ENCODE measurements around the gene ZNF787.

Gene ZNF787

DNA sequence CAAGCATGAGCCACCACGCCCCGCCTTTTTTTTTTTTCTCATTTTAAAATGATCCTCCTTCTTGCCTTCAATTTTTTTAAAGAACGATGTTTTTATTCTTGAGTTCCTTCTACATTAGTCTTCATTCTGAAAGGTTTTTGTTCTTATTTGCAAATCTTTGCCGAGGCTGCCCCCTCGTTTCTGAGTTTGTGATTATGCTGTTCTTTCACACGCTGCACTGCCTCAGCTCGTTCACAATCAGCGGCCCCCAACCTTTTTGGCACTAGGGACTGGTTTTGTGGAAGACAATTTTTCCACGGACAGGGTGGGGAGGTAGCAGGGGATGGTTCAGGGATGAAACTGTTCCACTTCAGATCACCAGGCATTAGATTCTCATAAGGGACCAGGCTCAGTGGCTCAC is 26.6 kb downstream of the ZNF787 start:
- no peak for DNase-seq (ENCODE audit: low read depth)
- TF ChIP-seq, protein P1, sequence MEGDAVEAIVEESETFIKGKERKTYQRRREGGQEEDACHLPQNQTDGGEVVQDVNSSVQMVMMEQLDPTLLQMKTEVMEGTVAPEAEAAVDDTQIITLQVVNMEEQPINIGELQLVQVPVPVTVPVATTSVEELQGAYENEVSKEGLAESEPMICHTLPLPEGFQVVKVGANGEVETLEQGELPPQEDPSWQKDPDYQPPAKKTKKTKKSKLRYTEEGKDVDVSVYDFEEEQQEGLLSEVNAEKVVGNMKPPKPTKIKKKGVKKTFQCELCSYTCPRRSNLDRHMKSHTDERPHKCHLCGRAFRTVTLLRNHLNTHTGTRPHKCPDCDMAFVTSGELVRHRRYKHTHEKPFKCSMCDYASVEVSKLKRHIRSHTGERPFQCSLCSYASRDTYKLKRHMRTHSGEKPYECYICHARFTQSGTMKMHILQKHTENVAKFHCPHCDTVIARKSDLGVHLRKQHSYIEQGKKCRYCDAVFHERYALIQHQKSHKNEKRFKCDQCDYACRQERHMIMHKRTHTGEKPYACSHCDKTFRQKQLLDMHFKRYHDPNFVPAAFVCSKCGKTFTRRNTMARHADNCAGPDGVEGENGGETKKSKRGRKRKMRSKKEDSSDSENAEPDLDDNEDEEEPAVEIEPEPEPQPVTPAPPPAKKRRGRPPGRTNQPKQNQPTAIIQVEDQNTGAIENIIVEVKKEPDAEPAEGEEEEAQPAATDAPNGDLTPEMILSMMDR (IDR thresholded peaks at IDR 0.05; ENCODE audit: low read depth, low read length, missing control alignments) = no peak
- no peak overlapping the region for H3K4me3 ChIP-seq (ENCODE audit: low read depth, low read length)

DNA sequence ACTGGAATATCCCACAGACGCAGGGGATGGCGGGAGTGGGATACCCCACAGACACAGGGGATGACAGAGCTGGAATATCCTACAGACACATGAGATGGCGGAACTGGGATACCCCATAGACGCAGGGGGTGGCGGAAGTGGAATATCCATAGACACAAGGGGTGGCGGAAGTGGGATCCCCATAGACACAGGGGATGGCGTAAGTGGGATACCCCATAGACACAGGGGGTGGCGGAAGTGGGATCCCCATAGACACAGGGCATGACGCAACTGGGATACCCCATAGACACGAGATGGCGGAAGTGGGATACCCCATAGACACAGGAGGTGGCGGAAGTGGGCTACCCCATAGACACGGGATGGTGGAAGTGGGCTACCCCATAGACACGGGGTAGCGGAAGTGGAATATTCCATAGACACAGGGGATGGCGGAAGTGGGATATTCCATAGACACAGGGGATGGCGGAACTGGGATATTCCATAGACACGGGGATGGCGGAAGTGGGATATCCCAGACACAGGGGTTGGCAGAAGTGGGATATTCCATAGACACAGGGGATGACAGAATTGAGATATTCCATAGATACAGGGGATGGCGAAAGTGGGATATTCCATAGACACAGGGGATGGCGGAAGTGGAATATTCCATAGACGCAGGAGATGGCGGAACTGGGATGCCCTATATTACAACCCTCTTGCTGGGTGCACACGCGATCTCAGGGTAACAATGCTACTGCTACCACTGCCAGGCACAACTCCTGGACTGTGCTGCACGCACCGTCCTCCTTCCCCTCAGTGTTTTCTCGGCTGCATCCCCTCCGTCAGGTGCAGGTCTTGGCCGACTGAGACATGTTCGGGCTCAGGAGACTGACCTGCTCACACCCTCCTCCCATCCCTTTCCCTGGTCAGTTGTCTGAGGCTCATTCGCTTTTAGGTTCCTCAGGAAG is 28.1 kb downstream of the ZNF787 start:
- no peak overlapping the region for H3K4me3 ChIP-seq (ENCODE audit: low read depth, low read length)
- TF ChIP-seq, protein P1 (IDR thresholded peaks at IDR 0.05; ENCODE audit: low read depth, low read length, missing control alignments) = no peak
- no peak for DNase-seq (ENCODE audit: low read depth)

DNA sequence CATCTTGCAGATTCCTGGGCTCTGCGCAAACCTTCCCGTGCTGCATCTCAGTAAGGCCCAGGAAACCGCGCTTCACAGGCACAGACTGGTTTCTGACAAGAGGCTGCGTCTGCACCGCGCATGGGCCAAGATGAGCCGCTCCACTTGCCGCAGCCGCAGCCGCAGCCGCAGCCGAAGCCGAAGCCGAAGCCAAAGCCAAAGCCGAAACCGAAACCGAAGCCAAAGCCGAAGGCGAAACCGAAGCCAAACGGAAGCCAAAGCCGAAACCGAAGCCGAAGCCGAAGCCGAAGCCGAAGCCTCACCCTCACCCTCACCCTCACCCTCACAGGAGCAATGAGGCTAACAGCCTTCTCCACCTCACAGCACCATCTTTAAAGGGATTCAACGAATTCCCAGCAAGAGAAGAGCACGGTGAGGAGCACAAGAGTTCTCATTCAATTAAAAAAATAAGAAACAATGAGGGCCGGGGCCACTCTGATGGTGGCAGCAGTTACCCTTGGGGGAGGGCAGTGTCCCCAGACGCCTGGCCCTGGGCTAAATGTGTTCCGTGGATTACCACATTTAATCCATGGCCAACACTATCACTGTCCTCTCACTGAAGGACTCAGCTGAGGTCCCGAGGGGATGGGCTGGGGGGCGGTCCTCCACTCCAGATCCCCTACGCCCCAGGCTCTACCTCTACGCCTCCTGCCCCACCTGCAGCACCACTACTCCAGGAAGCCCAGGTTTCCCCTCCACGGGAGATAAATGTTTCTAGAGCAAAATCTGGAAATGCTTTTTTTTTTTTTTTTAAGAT is 29.1 kb downstream of the ZNF787 start:
- TF ChIP-seq, protein P1 (IDR thresholded peaks at IDR 0.05; ENCODE audit: low read depth, low read length, missing control alignments) = no peak
- DNase-seq (ENCODE audit: low read depth) = no peak
- no peak overlapping the region for H3K4me3 ChIP-seq (ENCODE audit: low read depth, low read length)

DNA sequence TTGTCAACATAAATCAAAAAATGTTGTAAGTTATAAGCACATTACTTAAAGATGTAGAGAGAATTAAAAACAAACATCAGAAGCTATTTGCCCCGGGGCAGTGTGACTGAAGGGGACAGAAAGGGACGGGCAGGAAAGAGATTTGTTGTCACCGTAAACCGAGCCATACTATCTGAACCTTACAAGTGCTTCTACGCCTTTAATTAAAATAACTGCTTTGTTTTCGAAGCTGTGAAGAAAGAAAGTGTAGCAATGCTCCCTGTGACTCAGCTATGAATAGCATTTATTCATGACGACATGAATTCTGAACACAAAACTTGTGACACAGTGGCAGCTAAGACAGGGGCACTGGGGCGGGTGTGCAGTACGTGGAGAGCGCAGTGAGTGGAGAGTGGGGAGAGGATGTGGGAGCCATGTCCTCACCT is 30.0 kb downstream of the ZNF787 start:
- H3K4me3 ChIP-seq (ENCODE audit: low read depth, low read length) = no peak overlapping the region
- DNase-seq (ENCODE audit: low read depth) = no peak
- TF ChIP-seq, protein P1 (IDR thresholded peaks at IDR 0.05; ENCODE audit: low read depth, low read length, missing control alignments) = no peak

DNA sequence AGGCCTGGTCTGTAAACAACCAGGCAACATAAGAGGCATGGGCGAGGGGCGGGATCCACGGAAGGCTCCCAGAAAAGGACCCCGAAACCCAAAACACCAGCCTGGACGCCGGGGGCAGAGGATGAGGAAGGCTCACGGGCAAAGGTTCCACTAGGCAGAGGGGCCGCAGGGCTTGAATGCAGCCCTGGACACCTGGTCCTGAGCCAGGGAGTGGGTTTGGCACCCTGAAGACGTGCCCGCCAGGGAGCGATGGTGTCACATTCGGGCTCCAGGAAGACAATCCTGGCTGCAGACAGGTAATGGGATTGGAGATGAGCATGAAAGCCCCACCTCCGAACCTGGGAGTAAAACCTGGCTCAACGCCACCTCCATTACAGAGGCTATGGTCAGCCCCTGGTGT is 31.8 kb downstream of the ZNF787 start:
- TF ChIP-seq, protein P1 (IDR thresholded peaks at IDR 0.05; ENCODE audit: low read depth, low read length, missing control alignments) = no peak
- no peak for DNase-seq (ENCODE audit: low read depth)
- H3K4me3 ChIP-seq (ENCODE audit: low read depth, low read length) = no peak overlapping the region

DNA sequence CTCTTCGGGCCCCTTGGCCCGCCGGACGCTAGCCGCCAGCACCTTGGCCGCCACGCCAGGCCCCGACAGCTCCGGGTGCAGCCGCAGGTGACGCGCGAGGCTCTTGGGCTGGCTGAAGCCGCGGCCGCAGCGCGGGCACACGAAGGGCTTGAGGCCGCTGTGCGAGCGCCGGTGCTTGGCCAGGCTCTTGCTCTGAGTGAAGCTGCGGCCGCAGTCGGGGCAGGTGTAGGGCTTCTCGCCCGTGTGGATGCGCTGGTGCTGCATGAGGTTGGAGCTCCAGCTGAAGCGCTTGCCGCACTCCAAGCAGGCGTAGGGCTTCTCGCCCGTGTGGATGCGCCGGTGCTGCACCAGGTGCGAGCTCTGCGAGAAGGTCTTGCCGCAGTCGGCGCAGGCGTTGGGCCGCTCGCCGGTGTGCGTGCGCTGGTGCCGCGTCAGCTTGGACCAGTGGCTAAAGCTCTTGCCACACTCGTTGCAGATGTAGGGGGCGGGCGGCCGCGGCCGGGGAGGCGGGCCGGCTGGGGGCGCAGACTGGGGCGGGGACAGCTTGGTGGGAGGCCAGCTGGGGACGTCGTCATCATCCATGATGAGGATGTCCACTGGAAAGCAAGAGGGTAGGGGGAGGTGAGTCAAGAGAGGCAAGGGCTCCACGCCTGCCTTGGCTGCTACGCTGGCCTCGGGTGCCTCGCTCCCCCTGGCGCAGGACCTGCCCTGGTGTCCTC is 32.4 kb downstream of the ZNF787 start:
- no peak for DNase-seq (ENCODE audit: low read depth)
- TF ChIP-seq, protein P1 (IDR thresholded peaks at IDR 0.05; ENCODE audit: low read depth, low read length, missing control alignments) = no peak
- no peak overlapping the region for H3K4me3 ChIP-seq (ENCODE audit: low read depth, low read length)

All from GM12864 (cell line).